NT2/D1 (cell line): ENCODE results near the gene IQGAP1.

Source experiments
- DNase-seq: peaks from one replicate; pipeline ENCODE4 v3.0.0-alpha.2; 2011; ENCODE audit warnings: low read depth, low spot score
- H3K27me3 ChIP-seq: 2 replicates; pipeline ENCODE4 v1.6.0; 2011; ENCODE audit warnings: mild to moderate bottlenecking; ENCODE audit not compliant: insufficient read length, insufficient read depth
- H3K36me3 ChIP-seq: 2 replicates; pipeline ENCODE4 v1.6.1; 2011; ENCODE audit warnings: mild to moderate bottlenecking, low read length, mixed read lengths; ENCODE audit not compliant: insufficient read depth, insufficient read length
- H3K4me1 ChIP-seq: 2 replicates; pipeline ENCODE4 v1.5.1; 2011; ENCODE audit not compliant: insufficient read depth, insufficient read length
- H3K4me3 ChIP-seq: 2 replicates; pipeline ENCODE4 v1.5.1; 2011; ENCODE audit warnings: low read depth; ENCODE audit not compliant: insufficient read length
- H3K9ac ChIP-seq: 2 replicates; pipeline ENCODE4 v1.6.0; 2011; ENCODE audit warnings: low read depth; ENCODE audit not compliant: insufficient read length
- H3K9me3 ChIP-seq: 2 replicates; pipeline ENCODE4 v1.5.1; 2011; ENCODE audit warnings: mild to moderate bottlenecking, low read length; ENCODE audit not compliant: insufficient read depth
- SUZ12 ChIP-seq: IDR thresholded peaks from 2 replicates; pipeline ENCODE4 v1.6.1; 2011; ENCODE audit not compliant: insufficient read length, insufficient read depth; ENCODE audit errors: extremely low read depth
- YY1 ChIP-seq: IDR thresholded peaks from 2 replicates; pipeline ENCODE4 v1.6.1; 2011; ENCODE audit not compliant: insufficient read length, insufficient read depth
- ZNF274 ChIP-seq: IDR thresholded peaks from 2 replicates; pipeline ENCODE4 v1.6.1; 2011; ENCODE audit warnings: mild to moderate bottlenecking, low read depth, low read length

Gene IQGAP1

DNA sequence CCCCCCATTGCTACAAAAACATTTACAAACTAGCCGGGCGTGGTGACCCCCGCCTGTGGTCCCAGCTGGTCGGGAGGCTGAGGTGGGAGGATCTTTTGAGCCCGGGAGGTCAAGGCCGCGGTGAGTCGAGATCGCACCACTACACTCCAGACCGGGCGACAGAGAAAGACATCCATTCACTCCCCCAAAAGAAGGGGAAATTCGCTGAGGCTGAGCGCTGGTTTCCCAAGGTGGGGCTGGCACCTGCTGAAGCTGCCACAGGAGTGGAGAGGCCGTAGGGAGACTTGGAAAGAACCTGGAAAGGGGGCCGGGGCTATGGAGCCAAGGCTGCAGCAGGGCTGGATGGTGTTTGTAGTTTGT is 140.9 kb downstream of the IQGAP1 start:
- Histone ChIP-seq H3K4me1 (peaks cover 7% of the 10 kb centered on the region), H3K36me3 (no peaks in the 10 kb centered on the region), H3K4me3 (peak overlapping the region; percentile 66), H3K27me3 (peaks cover 45% of the 10 kb centered on the region), H3K9me3 (no peaks in the 10 kb centered on the region), H3K9ac (peak overlapping the region; percentile 87)
- no peak for DNase-seq
- TF ChIP-seq ZNF274 = no peak
- TF ChIP-seq SUZ12 = no peak
- TF ChIP-seq YY1 = no peak

GRCh38 chr15:90529371-90530249 is 141.6 kb downstream of the IQGAP1 start, which contains the start of gene CRTC3:
CRTC3 (plus strand) TSS chr15:90529923; CDS start chr15:90530072, 149 bp downstream.
- H3K4me1 ChIP-seq = peaks cover 6% of the 10 kb centered on the region
- H3K9me3 ChIP-seq = no peaks in the 10 kb centered on the region
- TF ChIP-seq ZNF274 = no peak
- TF ChIP-seq SUZ12 = no peak
- no peak for TF ChIP-seq YY1
- no peak for DNase-seq
- H3K27me3 ChIP-seq = peaks cover 45% of the 10 kb centered on the region
- peak within 1 kb of the TSS; percentile 66 for H3K4me3 ChIP-seq
- peak within 1 kb of the TSS; percentile 87 for H3K9ac ChIP-seq
- no peaks in the 10 kb centered on the region for H3K36me3 ChIP-seq

DNA sequence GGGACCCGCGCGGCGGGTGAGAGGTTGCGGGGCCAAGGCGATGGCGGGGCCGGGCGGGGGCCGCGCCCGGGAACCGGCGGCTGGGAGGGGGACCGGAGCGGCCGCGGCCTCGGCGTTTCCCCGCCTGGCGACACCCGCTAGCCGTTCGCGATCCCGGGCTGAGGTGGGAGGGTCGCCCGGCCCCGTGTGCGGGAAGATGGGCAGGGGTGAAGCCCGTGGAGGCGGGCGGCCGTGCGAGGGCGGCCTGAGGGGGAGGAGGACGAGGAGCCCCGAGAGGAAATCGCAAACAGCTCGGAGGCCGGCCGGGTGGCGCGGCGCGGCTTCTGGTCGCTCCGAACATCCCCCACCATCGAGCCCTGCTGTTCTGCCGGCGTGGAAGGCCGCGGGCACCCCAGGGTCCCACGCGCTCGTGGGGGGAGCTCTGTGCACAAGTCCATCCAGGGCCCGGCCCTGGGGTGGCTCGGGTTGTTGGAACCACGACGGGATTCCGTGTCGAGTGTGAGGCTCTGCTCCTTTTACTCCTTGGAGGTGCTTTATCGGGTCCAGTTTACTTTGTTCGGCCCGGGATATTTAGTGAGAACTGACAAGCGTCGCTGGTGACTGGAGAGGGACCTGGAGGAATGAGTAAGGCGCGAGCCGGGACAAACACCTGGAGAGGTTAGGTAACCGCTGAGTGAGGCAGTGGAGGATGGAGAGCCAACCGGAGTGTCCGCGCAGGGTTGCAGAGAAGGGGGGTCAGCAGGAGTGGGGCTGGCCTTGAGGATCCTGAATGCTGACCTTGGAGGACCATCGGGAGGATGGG is 142.4 kb downstream of the IQGAP1 start:
- no peak for DNase-seq
- no peak for TF ChIP-seq ZNF274
- no peak for TF ChIP-seq SUZ12
- no peak for TF ChIP-seq YY1
- H3K27me3 ChIP-seq = peaks cover 45% of the 10 kb centered on the region

DNA sequence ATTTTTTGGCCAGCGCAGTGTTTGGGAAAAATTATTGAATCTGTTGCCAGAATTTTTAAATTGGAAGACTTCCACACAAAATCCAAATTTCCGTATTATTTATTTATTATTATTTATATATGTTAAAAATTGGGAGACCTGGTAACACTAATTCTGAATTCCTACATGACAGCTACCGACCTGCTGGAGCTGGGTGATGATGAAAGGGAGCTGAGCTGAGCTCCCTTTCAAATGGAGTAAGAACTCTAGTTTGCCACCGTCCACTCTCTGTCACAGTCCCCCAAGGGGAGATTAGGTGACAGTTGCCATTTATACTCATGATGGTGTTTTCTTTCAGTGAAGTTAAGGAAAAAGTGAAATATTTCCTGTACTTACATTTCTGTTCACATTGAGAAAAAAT is 143.1 kb downstream of the IQGAP1 start:
- H3K9ac ChIP-seq = peak overlapping the region; percentile 87

More for the DNA sequence above, 142.4 kb downstream of the IQGAP1 start:
- Histone ChIP-seq H3K9me3 (no peaks in the 10 kb centered on the region), H3K36me3 (no peaks in the 10 kb centered on the region), H3K9ac (peak overlapping the region; percentile 87), H3K4me1 (peaks cover 4% of the 10 kb centered on the region), H3K4me3 (peak overlapping the region; percentile 66)

GRCh38 chr15:90535254-90535653 is 147.2 kb downstream of the IQGAP1 start:
- Histone ChIP-seq H3K4me1 (no peaks in the 10 kb centered on the region), H3K9ac (no peak overlapping the region), H3K36me3 (no peaks in the 10 kb centered on the region), H3K9me3 (no peaks in the 10 kb centered on the region), H3K27me3 (peaks cover 22% of the 10 kb centered on the region), H3K4me3 (no peak overlapping the region)
- no peak for TF ChIP-seq SUZ12
- no peak for TF ChIP-seq ZNF274
- TF ChIP-seq YY1 = no peak
- no peak for DNase-seq

More for the DNA sequence above, 143.1 kb downstream of the IQGAP1 start:
- Histone ChIP-seq H3K4me3 (peak overlapping the region; percentile 66), H3K36me3 (no peaks in the 10 kb centered on the region), H3K9me3 (no peaks in the 10 kb centered on the region), H3K4me1 (peaks cover 4% of the 10 kb centered on the region), H3K27me3 (peaks cover 45% of the 10 kb centered on the region)
- no peak for TF ChIP-seq ZNF274
- no peak for TF ChIP-seq YY1
- no peak for TF ChIP-seq SUZ12
- DNase-seq = no peak

- H3K27me3 ChIP-seq = no peaks in the 10 kb centered on the region
- H3K4me1 ChIP-seq = no peaks in the 10 kb centered on the region
- no peak overlapping the region for H3K9ac ChIP-seq
- TF ChIP-seq SUZ12 = no peak
- TF ChIP-seq ZNF274 = no peak
- TF ChIP-seq YY1 = no peak
- DNase-seq = no peak
- no peaks in the 10 kb centered on the region for H3K9me3 ChIP-seq
- no peaks in the 10 kb centered on the region for H3K36me3 ChIP-seq
- no peak overlapping the region for H3K4me3 ChIP-seq
These were observed 151.7 kb downstream of the IQGAP1 start for GRCh38 chr15:90539789-90540188.

DNA sequence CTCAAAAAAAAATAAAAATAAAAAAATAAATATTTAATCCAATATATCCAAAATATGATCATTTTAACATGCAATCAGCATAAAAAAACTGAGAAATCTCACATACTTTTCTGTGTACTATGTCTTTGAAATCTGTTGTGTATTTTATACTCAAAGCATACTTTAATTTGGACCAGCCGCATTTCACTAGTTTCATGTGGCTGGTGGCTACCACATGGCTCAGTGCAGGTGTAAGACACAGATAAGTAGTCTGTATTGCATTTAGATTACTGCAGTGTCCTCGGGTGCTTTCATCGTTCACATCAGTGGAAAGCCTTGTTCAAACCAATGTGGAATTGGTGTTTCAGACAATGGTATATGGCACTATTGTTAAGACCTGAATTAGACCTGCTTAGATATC is 152.7 kb downstream of the IQGAP1 start:
- no peak for DNase-seq
- H3K9me3 ChIP-seq = no peaks in the 10 kb centered on the region
- H3K36me3 ChIP-seq = no peaks in the 10 kb centered on the region
- H3K9ac ChIP-seq = no peak overlapping the region
- TF ChIP-seq ZNF274 (no peak), YY1 (no peak), SUZ12 (no peak)
- H3K4me3 ChIP-seq = no peak overlapping the region
- H3K27me3 ChIP-seq = no peaks in the 10 kb centered on the region
- H3K4me1 ChIP-seq = no peaks in the 10 kb centered on the region
